Testis (tissue), 2 donors: ENCODE measurements around the gene KCNJ18.
"Not testable (repeated sequence)": the region's sequence is repeated elsewhere in the genome, so short reads cannot be mapped to it uniquely, and the experiment has no call there.

Source experiments
- CTCF ChIP-seq, 3 experiments: fragments of 450-650 bp in 2 of 3; fragments of 200-600 bp in 1 of 3; sonication (generic) in 1 of 3; IDR thresholded peaks; one replicate each; pipeline ENCODE4 v1.5.1; 2016 to 2019; ENCODE audit warnings: antibody characterized with exemption in 3 of 3, mild to moderate bottlenecking in 2 of 3, moderate library complexity in 1 of 3
- POLR2A ChIP-seq: fragments of 450-650 bp; IDR thresholded peaks from one replicate; pipeline ENCODE4 v1.6.1; 2017; ENCODE audit warnings: antibody characterized with exemption, mild to moderate bottlenecking, moderate library complexity

GRCh38 chr17:21744621-21745020, 52.3 kb downstream of the KCNJ18 start:
- not testable (repeated sequence) for TF ChIP-seq CTCF (IDR thresholded peaks at IDR 0.05); POLR2A
